HCT116 (cell line): ENCODE results near the gene PPP1R12B. TPM values are rescaled to one million over a fixed set of nuclear protein-coding genes. Genes with fewer than 3 reads are reported as not detected.

ENCODE experiments used
- ATAC-seq: fragments of 200-7000 bp; cut with Tn5 transposase; 2 replicates; pipeline ENCODE4 v1.9.1; 2020; ENCODE audit warnings: mild to moderate bottlenecking, moderate library complexity
- BruUV-seq: library from RNA; stranded (reverse); fragments of 400-500 nt; replicated peaks from 2 replicates; lab custom pipeline; 2021; lab: Mats Ljungman, UMichigan
- CTCF ChIA-PET: fragments of 300-600 bp; sonication (Branson Sonifier 250); formaldehyde crosslinking; loops from one replicate; lab custom pipeline; 2021; ENCODE audit warnings: antibody characterized with exemption; lab: Charles Lee
- POLR2A ChIA-PET: fragments of 300-600, 350-600 bp; sonication (Branson Sonifier 250); formaldehyde crosslinking; loops from one replicate; lab custom pipeline; 2021; ENCODE audit warnings: antibody characterized with exemption; lab: Charles Lee
- RAD21 ChIA-PET, 2 experiments: fragments of 300-600 bp; sonication (Branson Sonifier 250); formaldehyde crosslinking; loops; one replicate each; lab custom pipeline; 2023; ENCODE audit warnings: low total read pairs in 2 of 2; ENCODE audit not compliant: uncharacterized antibody in 2 of 2, unreplicated experiment in 2 of 2, low non-redundant PET in 1 of 2; lab: Charles Lee
- DNase-seq: peaks from one replicate; pipeline ENCODE4 v3.0.0-alpha.2; 2010; ENCODE audit warnings: low read depth, low spot score
- H2AFZ ChIP-seq: fragments of 200-600 bp; shearing (Covaris generic), sonication (generic); 2 replicates; pipeline ENCODE4 v1.6.1; 2017; ENCODE audit warnings: low read depth, mixed run types, mixed read lengths, antibody characterized with exemption, low read length; ENCODE audit not compliant: poor library complexity, severe bottlenecking
- H3K27ac ChIP-seq: 2 replicates; pipeline ENCODE4 v1.5.1; 2012; ENCODE audit warnings: low read depth, low read length
- H3K27me3 ChIP-seq: fragments of 200-600 bp; sonication (generic); 2 replicates; pipeline ENCODE4 v1.6.1; 2016; ENCODE audit warnings: mixed run types, low read length, mixed read lengths; ENCODE audit not compliant: insufficient read depth
- H3K36me3 ChIP-seq, 2 experiments: fragments of 200-500 bp in 1 of 2; fragments of 200-600 bp in 1 of 2; sonication (Bioruptor generic) in 1 of 2; sonication (generic) in 1 of 2; 2 replicates each; pipeline versions ENCODE4 v1.5.1 to v1.6.1; 2014 to 2016; ENCODE audit warnings: low read length in 2 of 2, inconsistent platforms in 1 of 2, mixed read lengths in 1 of 2, mixed run types in 1 of 2; ENCODE audit not compliant: insufficient read depth in 2 of 2, control insufficient read depth in 1 of 2
- H3K4me1 ChIP-seq, 2 experiments: fragments of 200-600 bp in 1 of 2; sonication (generic) in 1 of 2; 2 replicates each; pipeline versions ENCODE4 v1.5.1 to v1.6.1; 2012 to 2017; ENCODE audit warnings: low read length in 2 of 2, inconsistent platforms in 1 of 2, mild to moderate bottlenecking in 1 of 2, mixed read lengths in 1 of 2, mixed run types in 1 of 2, moderate library complexity in 1 of 2; ENCODE audit not compliant: insufficient read depth in 2 of 2, control insufficient read depth in 1 of 2
- H3K4me2 ChIP-seq: fragments of 200-600 bp; sonication (generic); 2 replicates; pipeline ENCODE4 v1.6.1; 2017; ENCODE audit warnings: mixed run types, low read length, mixed read lengths
- H3K4me3 ChIP-seq, 2 experiments: fragments of 200-600 bp in 1 of 2; sonication (generic) in 1 of 2; replicated peaks in 1 of 2; 2 replicates each; pipeline ENCODE4 v1.5.1; 2011 to 2016; ENCODE audit warnings: low read length in 2 of 2, control low read depth in 1 of 2, low read depth in 1 of 2, mild to moderate bottlenecking in 1 of 2, mixed read lengths in 1 of 2, mixed run types in 1 of 2
- H3K79me2 ChIP-seq: fragments of 200-600 bp; sonication (generic); 2 replicates; pipeline ENCODE4 v1.6.1; 2017; ENCODE audit warnings: mild to moderate bottlenecking, mixed run types, low read length, moderate library complexity, mixed read lengths; ENCODE audit not compliant: insufficient read depth
- H3K9ac ChIP-seq: fragments of 200-600 bp; sonication (generic); 2 replicates; pipeline ENCODE4 v1.6.1; 2016; ENCODE audit warnings: low read length, mixed read lengths
- H3K9me2 ChIP-seq: fragments of 200-600 bp; sonication (generic), shearing (Covaris generic); 2 replicates; pipeline ENCODE4 v1.6.1; 2017; ENCODE audit warnings: mixed run types, mild to moderate bottlenecking, moderate library complexity; ENCODE audit not compliant: insufficient read depth
- H3K9me3 ChIP-seq, 2 experiments: fragments of 200-500 bp in 1 of 2; fragments of 200-600 bp in 1 of 2; sonication (Bioruptor generic) in 1 of 2; sonication (generic) in 1 of 2; 2 replicates each; pipeline ENCODE4 v1.6.1; 2014 to 2017; ENCODE audit warnings: low read length in 2 of 2, mixed read lengths in 2 of 2, inconsistent platforms in 1 of 2, low read depth in 1 of 2, mild to moderate bottlenecking in 1 of 2, mixed run types in 1 of 2, moderate library complexity in 1 of 2; ENCODE audit not compliant: control insufficient read depth in 1 of 2, insufficient read depth in 1 of 2
- H4K20me1 ChIP-seq: fragments of 200-600 bp; sonication (generic), shearing (Covaris generic); 2 replicates; pipeline ENCODE4 v1.6.1; 2017; ENCODE audit warnings: mixed run types, mild to moderate bottlenecking, moderate library complexity; ENCODE audit not compliant: insufficient read depth
- EGR1 ChIP-seq: IDR thresholded peaks from 2 replicates; pipeline ENCODE4 v1.6.1; 2012; ENCODE audit warnings: low read depth
- ELF1 ChIP-seq: IDR thresholded peaks from 2 replicates; pipeline ENCODE4 v1.6.1; 2012; ENCODE audit warnings: low read depth, borderline replicate concordance
- EZH2phosphoT487 ChIP-seq: fragments of 200-600 bp; IDR thresholded peaks from 2 replicates; pipeline ENCODE4 v1.6.1; 2018; ENCODE audit warnings: antibody characterized with exemption, borderline replicate concordance
- MAX ChIP-seq: IDR thresholded peaks from 2 replicates; pipeline ENCODE4 v1.6.1; 2012
- POLR2AphosphoS5 ChIP-seq: IDR thresholded peaks from 2 replicates; pipeline ENCODE4 v1.6.1; 2011; ENCODE audit warnings: mild to moderate bottlenecking, low read depth, low read length, moderate library complexity
- SRF ChIP-seq: IDR thresholded peaks from 2 replicates; pipeline ENCODE4 v1.6.1; 2012; ENCODE audit warnings: low read depth
- TCF7L2 ChIP-seq: IDR thresholded peaks from 2 replicates; pipeline ENCODE4 v1.7.0; 2011; ENCODE audit warnings: borderline replicate concordance, inconsistent platforms; ENCODE audit not compliant: insufficient read depth, insufficient read length; ENCODE audit errors: extremely low read depth
- YY1 ChIP-seq: IDR thresholded peaks from 2 replicates; pipeline ENCODE4 v1.6.1; 2011; ENCODE audit warnings: low read length, low read depth, moderate library complexity, mild to moderate bottlenecking; ENCODE audit not compliant: insufficient replicate concordance; ENCODE audit errors: extremely low read depth
- ZBTB33 ChIP-seq: IDR thresholded peaks from 2 replicates; pipeline ENCODE4 v1.6.1; 2011; ENCODE audit warnings: mild to moderate bottlenecking, low read length, moderate library complexity; ENCODE audit not compliant: insufficient replicate concordance; ENCODE audit errors: extremely low read depth
- ZNF274 ChIP-seq: fragments of 200-500 bp; sonication (Bioruptor generic); IDR thresholded peaks from 2 replicates; pipeline ENCODE4 v1.6.1; 2014; ENCODE audit warnings: mild to moderate bottlenecking, low read depth, low read length, inconsistent platforms
- intact Hi-C: fragments of 100-400 bp; cut with micrococcal nuclease; formaldehyde crosslinking; loops from 2 replicates; pipeline ENCODE4 v1.10.0; 2022
- total RNA-seq: library from RNA; stranded (reverse); gene quantifications from one replicate; pipeline ENCODE4 v1.2.1, GENCODE V29; 2021; ENCODE audit not compliant: unreplicated experiment
- TF ChIP-seq, protein P1 (sequence below), 3 experiments: fragments of 200-600 bp in 1 of 3; sonication (generic) in 1 of 3; IDR thresholded peaks in 2 of 3; conservative IDR thresholded peaks in 1 of 3; 2 replicates each; pipeline ENCODE4 v1.5.1; 2012 to 2017; ENCODE audit warnings: low read depth in 2 of 3, low read length in 2 of 3, antibody characterized with exemption in 1 of 3, borderline replicate concordance in 1 of 3, control low read depth in 1 of 3, mild to moderate bottlenecking in 1 of 3, mixed read lengths in 1 of 3, mixed run types in 1 of 3, moderate library complexity in 1 of 3; ENCODE audit not compliant: insufficient read depth in 1 of 3

Gene PPP1R12B
- total RNA-seq, 1 experiment from 2014 or later: 14.3 TPM

- H3K9me3 ChIP-seq: no peaks in the 10 kb centered on the region
- H3K27ac ChIP-seq: no peak overlapping the region
- RAD21 ChIA-PET: no interaction called here
- no TSS peak for BruUV-seq
- H2AFZ ChIP-seq: no peak overlapping the region
- no peaks in the 10 kb centered on the region for H4K20me1 ChIP-seq
- POLR2A ChIA-PET: no interaction called here
- TF ChIP-seq, protein P1, sequence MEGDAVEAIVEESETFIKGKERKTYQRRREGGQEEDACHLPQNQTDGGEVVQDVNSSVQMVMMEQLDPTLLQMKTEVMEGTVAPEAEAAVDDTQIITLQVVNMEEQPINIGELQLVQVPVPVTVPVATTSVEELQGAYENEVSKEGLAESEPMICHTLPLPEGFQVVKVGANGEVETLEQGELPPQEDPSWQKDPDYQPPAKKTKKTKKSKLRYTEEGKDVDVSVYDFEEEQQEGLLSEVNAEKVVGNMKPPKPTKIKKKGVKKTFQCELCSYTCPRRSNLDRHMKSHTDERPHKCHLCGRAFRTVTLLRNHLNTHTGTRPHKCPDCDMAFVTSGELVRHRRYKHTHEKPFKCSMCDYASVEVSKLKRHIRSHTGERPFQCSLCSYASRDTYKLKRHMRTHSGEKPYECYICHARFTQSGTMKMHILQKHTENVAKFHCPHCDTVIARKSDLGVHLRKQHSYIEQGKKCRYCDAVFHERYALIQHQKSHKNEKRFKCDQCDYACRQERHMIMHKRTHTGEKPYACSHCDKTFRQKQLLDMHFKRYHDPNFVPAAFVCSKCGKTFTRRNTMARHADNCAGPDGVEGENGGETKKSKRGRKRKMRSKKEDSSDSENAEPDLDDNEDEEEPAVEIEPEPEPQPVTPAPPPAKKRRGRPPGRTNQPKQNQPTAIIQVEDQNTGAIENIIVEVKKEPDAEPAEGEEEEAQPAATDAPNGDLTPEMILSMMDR (IDR thresholded peaks at IDR 0.05 in 2 of 3, conservative IDR thresholded peaks at IDR 0.05 in 1 of 3; ENCODE audit: borderline replicate concordance in 1 of 3, insufficient read depth in 1 of 3, low read depth in 2 of 3, low read length in 2 of 3): no peak
- TF ChIP-seq, all 23 proteins: peak for 0
- ATAC-seq: no peak
- CTCF ChIA-PET: no interaction called here
- DNase-seq: no peak
- no peaks in the 10 kb centered on the region for H3K9me2 ChIP-seq
- H3K9ac ChIP-seq: no peak overlapping the region
- H3K79me2 ChIP-seq: peaks cover 21% of the 10 kb centered on the region
- H3K27me3 ChIP-seq: no peaks in the 10 kb centered on the region
- intact Hi-C loops: no loop called here
- no peaks in the 10 kb centered on the region for H3K36me3 ChIP-seq
- H3K4me3 ChIP-seq: no peak overlapping the region
- H3K4me1 ChIP-seq: peaks cover 0 to 10% of the 10 kb centered on the region in 2 experiments; a peak in 2 of 4 replicates
- H3K4me2 ChIP-seq: no peak overlapping the region
Observed at GRCh38 chr1:202361224-202361623, 12.7 kb downstream of the PPP1R12B start.

DNA sequence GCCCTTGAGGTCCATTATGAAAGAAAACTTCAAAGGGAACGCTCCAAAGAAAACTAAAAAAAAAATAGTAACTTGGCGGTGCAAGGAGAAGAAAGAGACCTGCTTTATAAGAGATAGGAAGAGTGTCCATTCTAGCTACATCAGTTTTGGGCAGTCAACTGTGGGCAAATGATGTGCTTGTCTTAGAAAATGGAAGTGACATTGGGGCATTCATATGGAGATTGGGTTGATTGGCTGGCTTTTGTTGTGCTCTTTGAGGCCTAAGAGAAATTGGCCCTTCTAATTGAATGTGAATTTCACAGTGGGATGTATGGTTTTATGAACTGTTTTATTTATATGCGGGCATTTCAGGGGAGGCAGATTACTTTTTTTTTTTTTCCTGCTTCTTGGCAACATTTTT, 13.2 kb downstream of the PPP1R12B start:
- ATAC-seq (no peak), DNase-seq (no peak)
- Histone ChIP-seq H4K20me1 (no peaks in the 10 kb centered on the region), H3K27me3 (no peaks in the 10 kb centered on the region), H3K9me3 (no peaks in the 10 kb centered on the region), H3K79me2 (peaks cover 21% of the 10 kb centered on the region), H3K9ac (no peak overlapping the region), H3K36me3 (no peaks in the 10 kb centered on the region), H3K4me1 (peaks cover 0 to 10% of the 10 kb centered on the region in 2 experiments; a peak in 2 of 4 replicates), H3K4me2 (no peak overlapping the region), H3K27ac (no peak overlapping the region), H3K4me3 (no peak overlapping the region), H3K9me2 (no peaks in the 10 kb centered on the region), H2AFZ (no peak overlapping the region)
- RAD21 ChIA-PET: no interaction called here
- intact Hi-C loops: no loop called here
- POLR2A ChIA-PET: no interaction called here
- no peak for TF ChIP-seq MAX
- no peak for TF ChIP-seq SRF
- TF ChIP-seq POLR2AphosphoS5: no peak
- TF ChIP-seq ZBTB33: no peak
- no peak for TF ChIP-seq ZNF274
- TF ChIP-seq YY1: no peak
- no peak for TF ChIP-seq ELF1
- TF ChIP-seq EZH2phosphoT487: no peak
- TF ChIP-seq TCF7L2: no peak
- no peak for TF ChIP-seq EGR1
- BruUV-seq: no TSS peak
- CTCF ChIA-PET: no interaction called here
